Endodermal cell (in vitro differentiated cells): ENCODE results near the gene EPAS1. TPM values are rescaled to one million over a fixed set of nuclear protein-coding genes. Genes with fewer than 3 reads are reported as not detected.

Experiments
- DNase-seq: peaks from one replicate; pipeline ENCODE4 v3.0.0-alpha.2; 2017
- H3K27ac ChIP-seq: 2 replicates; pipeline ENCODE4 v1.5.1; 2013; ENCODE audit warnings: mild to moderate bottlenecking, low read depth, low read length, moderate library complexity
- H3K27me3 ChIP-seq: 2 replicates; pipeline ENCODE4 v1.6.1; 2013; ENCODE audit warnings: mild to moderate bottlenecking, low read length, moderate library complexity; ENCODE audit not compliant: insufficient read depth, control insufficient read depth, poor library complexity, severe bottlenecking
- H3K36me3 ChIP-seq: 2 replicates; pipeline ENCODE4 v1.7.0; 2013; ENCODE audit warnings: mild to moderate bottlenecking, low read length, moderate library complexity; ENCODE audit not compliant: control insufficient read depth, insufficient read depth
- H3K4me1 ChIP-seq: one replicate; pipeline ENCODE4 v1.7.0; 2013; ENCODE audit warnings: low read length; ENCODE audit not compliant: control insufficient read depth, insufficient read depth
- H3K4me3 ChIP-seq: 2 replicates; pipeline ENCODE4 v1.5.1; 2013; ENCODE audit warnings: mild to moderate bottlenecking, low read length, moderate library complexity
- H3K9ac ChIP-seq: 2 replicates; pipeline ENCODE4 v1.6.1; 2013; ENCODE audit warnings: mild to moderate bottlenecking, low read length, moderate library complexity; ENCODE audit not compliant: poor library complexity, severe bottlenecking; ENCODE audit errors: extremely low read depth
- H3K9me3 ChIP-seq: 2 replicates; pipeline ENCODE4 v1.6.1; 2013; ENCODE audit warnings: mild to moderate bottlenecking, low read length, moderate library complexity; ENCODE audit not compliant: control insufficient read depth
- H3K27ac Mint-ChIP-seq: 2 replicates; pipeline ENCODE4 v1.8.0; 2020; ENCODE audit warnings: mixed read lengths
- H3K27me3 Mint-ChIP-seq: 2 replicates; pipeline ENCODE4 v1.8.0; 2021; ENCODE audit warnings: mild to moderate bottlenecking, mixed read lengths; ENCODE audit not compliant: insufficient read depth
- H3K36me3 Mint-ChIP-seq: 2 replicates; pipeline ENCODE4 v1.8.0; 2020; ENCODE audit warnings: low read depth, mixed read lengths
- H3K4me1 Mint-ChIP-seq: 2 replicates; pipeline ENCODE4 v1.8.0; 2020; ENCODE audit warnings: mixed read lengths
- H3K4me3 Mint-ChIP-seq: 2 replicates; pipeline ENCODE4 v1.8.0; 2020; ENCODE audit warnings: mild to moderate bottlenecking, moderate library complexity, mixed read lengths
- H3K9me3 Mint-ChIP-seq: 2 replicates; pipeline ENCODE4 v1.8.0; 2020; ENCODE audit warnings: mild to moderate bottlenecking, mixed read lengths
- WGBS, 2 experiments: methylation state at CpG; one replicate each; pipeline versions ENCODE4 v1.1.5 to v1.1.7; 2013; ENCODE audit warnings: missing lambda C conversion rate in 2 of 2, mixed read lengths in 1 of 2; ENCODE audit not compliant: insufficient coverage in 1 of 2, insufficient read length in 1 of 2; 5-methylcytosine and 5-hydroxymethylcytosine counted together
- total RNA-seq, 2 donors: library from RNA; stranded (reverse); fragmentation: NEBNext Ultra II Directional in 1 of 2; extraction: Animal tissue kit (Norgen Biotek cat#: 25700) in 1 of 2; gene quantifications; 2 replicates in 1 of 2; 3 replicates in 1 of 2; pipeline ENCODE4 v1.2.1, GENCODE V29; 2021
- TF ChIP-seq, protein P1 (sequence below): fragments of 200-600 bp; sonication (generic); conservative IDR thresholded peaks from 2 replicates; pipeline ENCODE4 v1.5.0; 2021; ENCODE audit warnings: antibody characterized with exemption, mild to moderate bottlenecking

EPAS1 gene
- total RNA-seq, 2 donors from 2014 or later = 1.2 to 1.9 TPM

- H3K27ac ChIP-seq = no peak overlapping the region
- Mint-ChIP-seq H3K36me3 (no peaks in the 10 kb centered on the region), H3K27me3 (peaks cover 3% of the 10 kb centered on the region), H3K4me1 (peaks cover 8% of the 10 kb centered on the region), H3K27ac (no peak overlapping the region), H3K4me3 (no peak overlapping the region), H3K9me3 (no peaks in the 10 kb centered on the region)
- TF ChIP-seq, protein P1, sequence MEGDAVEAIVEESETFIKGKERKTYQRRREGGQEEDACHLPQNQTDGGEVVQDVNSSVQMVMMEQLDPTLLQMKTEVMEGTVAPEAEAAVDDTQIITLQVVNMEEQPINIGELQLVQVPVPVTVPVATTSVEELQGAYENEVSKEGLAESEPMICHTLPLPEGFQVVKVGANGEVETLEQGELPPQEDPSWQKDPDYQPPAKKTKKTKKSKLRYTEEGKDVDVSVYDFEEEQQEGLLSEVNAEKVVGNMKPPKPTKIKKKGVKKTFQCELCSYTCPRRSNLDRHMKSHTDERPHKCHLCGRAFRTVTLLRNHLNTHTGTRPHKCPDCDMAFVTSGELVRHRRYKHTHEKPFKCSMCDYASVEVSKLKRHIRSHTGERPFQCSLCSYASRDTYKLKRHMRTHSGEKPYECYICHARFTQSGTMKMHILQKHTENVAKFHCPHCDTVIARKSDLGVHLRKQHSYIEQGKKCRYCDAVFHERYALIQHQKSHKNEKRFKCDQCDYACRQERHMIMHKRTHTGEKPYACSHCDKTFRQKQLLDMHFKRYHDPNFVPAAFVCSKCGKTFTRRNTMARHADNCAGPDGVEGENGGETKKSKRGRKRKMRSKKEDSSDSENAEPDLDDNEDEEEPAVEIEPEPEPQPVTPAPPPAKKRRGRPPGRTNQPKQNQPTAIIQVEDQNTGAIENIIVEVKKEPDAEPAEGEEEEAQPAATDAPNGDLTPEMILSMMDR = no peak
- no peak overlapping the region for H3K9ac ChIP-seq
- DNase-seq = peak; percentile 58
- WGBS, 2 experiments = 86 to 100% methylated on average over 3 to 5 of the region's 5 CpGs
- no peaks in the 10 kb centered on the region for H3K9me3 ChIP-seq
- H3K36me3 ChIP-seq = no peaks in the 10 kb centered on the region
- no peak overlapping the region for H3K4me3 ChIP-seq
- no peaks in the 10 kb centered on the region for H3K27me3 ChIP-seq
- H3K4me1 ChIP-seq = no peaks in the 10 kb centered on the region
Measured at GRCh38 chr2:46351098-46351749, 54.0 kb downstream of the EPAS1 start.

DNA sequence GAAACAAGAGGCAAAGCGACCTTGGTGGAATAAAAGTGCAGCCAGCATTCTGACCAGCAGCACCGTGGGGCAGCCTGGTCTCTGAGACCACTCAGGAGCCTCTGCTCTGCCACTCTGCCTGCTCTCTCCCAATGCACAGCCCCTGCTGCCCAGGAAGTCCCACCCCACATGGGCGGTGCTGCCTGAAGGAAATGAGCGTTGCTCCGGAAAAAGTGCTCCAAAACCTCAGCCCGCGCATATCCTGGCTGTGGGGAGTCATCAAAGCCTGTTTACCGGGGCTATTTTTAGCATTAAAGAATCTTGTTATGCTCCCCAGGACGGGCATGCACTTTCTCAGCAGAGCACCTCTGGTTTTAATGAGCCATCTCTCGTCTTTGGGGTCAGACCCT, 54.5 kb downstream of the EPAS1 start:
- DNase-seq = no peak
- Histone ChIP-seq H3K27ac (no peak overlapping the region), H3K4me1 (no peaks in the 10 kb centered on the region), H3K36me3 (no peaks in the 10 kb centered on the region), H3K27me3 (no peaks in the 10 kb centered on the region), H3K9ac (no peak overlapping the region), H3K4me3 (no peak overlapping the region), H3K9me3 (no peaks in the 10 kb centered on the region)
- WGBS, 2 experiments = 89 to 90% methylated on average over 9 to 10 of the region's 10 CpGs
- Mint-ChIP-seq H3K4me1 (peaks cover 8% of the 10 kb centered on the region), H3K36me3 (no peaks in the 10 kb centered on the region), H3K4me3 (no peak overlapping the region), H3K9me3 (no peaks in the 10 kb centered on the region), H3K27ac (no peak overlapping the region), H3K27me3 (peaks cover 3% of the 10 kb centered on the region)
- TF ChIP-seq, protein P1 = no peak

DNA sequence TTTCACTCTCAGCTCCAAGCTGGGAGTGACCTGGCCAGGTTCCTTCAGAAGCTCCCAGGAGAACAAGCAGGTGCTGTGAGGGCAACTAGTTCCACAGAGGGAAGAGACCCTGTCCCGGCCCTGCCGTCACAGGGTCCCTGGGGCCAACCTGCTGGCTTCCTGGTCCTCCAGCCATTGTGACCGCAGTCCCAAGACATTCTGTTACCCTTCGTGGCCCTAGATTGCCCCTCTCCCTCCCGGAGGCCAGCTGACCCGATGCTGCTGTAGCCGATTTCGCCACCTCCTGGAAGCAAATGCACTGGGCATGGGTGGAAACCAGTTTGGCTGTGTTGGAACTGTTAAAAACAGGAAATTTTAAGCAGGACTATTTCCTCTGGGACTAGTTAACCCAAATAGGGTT, 55.4 kb downstream of the EPAS1 start:
- Mint-ChIP-seq H3K27me3 (peaks cover 6% of the 10 kb centered on the region), H3K4me1 (peaks cover 8% of the 10 kb centered on the region), H3K4me3 (no peak overlapping the region), H3K9me3 (no peaks in the 10 kb centered on the region), H3K27ac (no peak overlapping the region), H3K36me3 (no peaks in the 10 kb centered on the region)
- no peak overlapping the region for H3K9ac ChIP-seq
- no peak for DNase-seq
- TF ChIP-seq, protein P1 = peak; percentile 43
- no peak overlapping the region for H3K4me3 ChIP-seq
- no peaks in the 10 kb centered on the region for H3K9me3 ChIP-seq
- no peaks in the 10 kb centered on the region for H3K36me3 ChIP-seq
- peaks cover 3% of the 10 kb centered on the region for H3K27me3 ChIP-seq
- no peak overlapping the region for H3K27ac ChIP-seq
- no peaks in the 10 kb centered on the region for H3K4me1 ChIP-seq
- 83 to 96% methylated on average over 2 to 8 of the region's 8 CpGs for WGBS, 2 experiments
